ENCODE results near the gene SPAG7.

SPAG7 gene, protein sequence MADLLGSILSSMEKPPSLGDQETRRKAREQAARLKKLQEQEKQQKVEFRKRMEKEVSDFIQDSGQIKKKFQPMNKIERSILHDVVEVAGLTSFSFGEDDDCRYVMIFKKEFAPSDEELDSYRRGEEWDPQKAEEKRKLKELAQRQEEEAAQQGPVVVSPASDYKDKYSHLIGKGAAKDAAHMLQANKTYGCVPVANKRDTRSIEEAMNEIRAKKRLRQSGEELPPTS

DNA sequence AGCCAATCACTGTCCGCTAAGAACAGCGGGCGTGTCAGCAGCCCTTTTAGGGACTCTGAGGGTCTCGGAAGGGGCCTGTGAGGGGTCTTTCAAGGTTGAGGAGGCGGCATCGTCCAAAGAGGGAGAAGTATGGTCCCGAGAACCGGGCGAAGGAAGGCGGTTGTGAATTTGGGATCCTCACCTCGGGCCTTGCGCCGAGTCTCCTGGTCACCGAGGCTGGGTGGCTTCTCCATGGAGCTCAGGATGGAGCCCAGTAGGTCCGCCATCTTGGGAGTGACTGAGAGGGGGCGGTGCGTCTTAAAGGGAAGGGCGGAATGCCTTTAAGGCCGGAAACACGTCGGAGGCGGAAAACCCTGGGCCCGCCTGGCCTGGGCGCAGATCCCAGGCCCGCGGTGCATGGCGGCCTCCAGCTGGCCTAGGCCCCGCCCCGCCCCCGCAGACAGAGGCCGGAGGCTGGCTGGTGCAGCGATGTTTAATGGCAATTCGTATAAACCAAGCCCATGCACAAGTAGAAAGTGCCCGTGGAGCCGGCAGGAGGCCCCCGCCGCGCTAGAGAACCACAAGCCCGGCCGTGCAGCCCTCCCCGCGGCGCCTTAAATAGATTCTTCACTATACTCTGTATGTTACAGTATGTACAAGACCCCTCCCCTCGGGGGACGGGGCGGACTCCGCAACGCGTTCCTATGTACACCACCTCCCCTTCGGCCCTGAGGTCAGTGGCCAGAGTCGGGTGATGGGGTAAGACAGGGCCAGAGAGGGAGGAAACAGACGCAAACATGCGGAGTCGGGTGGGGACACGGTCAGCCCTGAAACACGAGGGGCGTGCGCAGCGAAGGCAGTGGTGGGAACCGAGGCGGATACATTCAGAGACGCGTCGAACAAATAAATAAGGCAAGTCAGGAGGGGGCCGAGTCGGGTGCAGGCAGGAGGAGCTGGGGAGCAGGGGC lies at the start of gene SPAG7:
Gene SPAG7 (minus strand): TSS at position 279 of the 947 bp plus-strand sequence. CDS start 13 bp downstream, at position 266.
- peak; percentile 60 to 66 for DNase-seq

DNA sequence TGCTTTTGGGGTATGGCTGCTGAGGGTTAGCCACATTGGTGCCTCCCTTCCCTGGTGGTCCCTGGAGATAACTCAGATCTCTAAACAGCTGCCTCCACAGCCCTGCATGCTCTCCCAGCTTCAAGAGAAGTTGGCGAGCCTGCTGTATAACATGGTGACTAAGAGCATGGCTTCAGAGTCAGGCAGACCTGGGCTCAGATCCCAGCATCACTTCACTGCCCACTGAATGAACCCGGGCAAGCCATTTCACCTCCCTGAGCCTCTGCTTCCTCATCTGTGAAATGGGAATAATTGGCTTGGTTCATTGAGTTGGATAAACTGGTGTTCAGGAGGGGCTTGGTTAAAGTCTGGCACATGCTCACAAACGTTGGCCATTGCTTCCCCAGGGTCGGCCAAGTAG lies 46.7 kb upstream of the SPAG7 start:
- no peak for DNase-seq

- no peak for DNase-seq
These were observed 44.3 kb upstream of the SPAG7 start for GRCh38 chr17:5011928-5012327.

DNA sequence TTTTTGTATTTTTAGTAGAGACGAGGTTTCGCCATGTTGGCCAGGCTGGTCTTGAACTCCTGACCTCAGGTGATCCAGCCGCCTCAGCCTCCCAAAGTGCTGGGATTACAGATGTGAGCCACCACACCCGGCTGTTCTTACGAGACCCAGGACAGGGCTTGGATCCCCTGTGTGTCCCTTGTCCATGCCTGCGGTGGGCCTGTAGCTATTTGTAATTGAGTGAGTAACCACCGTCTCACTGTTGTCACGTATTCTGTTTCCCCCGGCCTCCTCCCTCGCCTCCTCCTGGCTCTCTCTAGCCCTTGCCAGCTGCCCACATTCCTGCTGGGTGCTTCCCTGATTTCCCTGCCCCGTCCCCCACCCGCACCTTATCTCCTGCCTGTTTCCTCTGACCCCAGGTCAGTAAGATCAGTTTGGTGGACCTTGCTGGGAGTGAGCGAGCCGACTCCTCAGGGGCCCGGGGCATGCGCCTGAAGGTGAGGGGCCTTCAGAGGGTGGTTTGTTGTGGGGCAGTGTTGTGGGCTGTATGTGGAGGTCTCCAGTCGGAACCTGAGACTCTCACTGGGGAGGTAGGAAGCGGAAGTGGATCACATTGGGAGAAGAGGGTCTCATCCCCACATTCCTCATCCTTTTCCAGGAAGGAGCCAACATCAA lies 35.7 kb upstream of the SPAG7 start:
- no peak for DNase-seq

- no peak for DNase-seq
These were observed 34.6 kb upstream of the SPAG7 start for GRCh38 chr17:5002121-5002788.

GRCh38 chr17:5000237-5000639 lies 32.6 kb upstream of the SPAG7 start:
- no peak for DNase-seq

DNA sequence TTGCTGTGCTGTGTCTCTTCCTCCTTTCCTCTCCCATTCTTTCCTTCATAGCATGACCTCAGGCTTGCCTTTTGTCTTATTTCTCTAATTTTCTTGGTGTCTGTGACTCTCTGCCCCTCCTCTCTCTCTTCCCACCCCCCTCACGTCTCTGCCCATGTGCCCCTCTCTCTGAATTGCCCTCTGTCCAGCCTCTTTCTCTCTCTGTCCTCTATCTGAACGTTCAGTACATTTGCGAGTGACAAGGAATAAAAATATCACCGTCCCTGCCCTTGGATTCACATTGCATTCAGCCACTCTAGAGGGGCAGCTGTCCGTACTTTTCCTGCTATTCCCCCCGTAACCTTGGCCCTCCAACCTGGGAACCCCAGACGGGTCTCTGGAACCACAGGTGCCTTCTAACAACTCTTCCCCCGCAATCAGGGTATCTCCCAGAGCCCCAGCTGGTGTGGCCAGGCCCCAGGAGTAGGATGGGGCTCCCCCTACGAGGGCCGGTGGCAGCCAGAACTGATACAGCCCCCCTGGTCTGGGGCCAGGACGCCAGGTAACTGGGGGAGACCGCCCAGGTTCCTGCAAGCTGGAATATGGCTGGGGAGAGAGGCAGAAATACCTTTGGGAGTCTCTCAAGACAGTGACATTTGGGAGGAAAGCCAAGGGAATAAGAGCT lies 31.9 kb upstream of the SPAG7 start:
- no peak for DNase-seq

DNA sequence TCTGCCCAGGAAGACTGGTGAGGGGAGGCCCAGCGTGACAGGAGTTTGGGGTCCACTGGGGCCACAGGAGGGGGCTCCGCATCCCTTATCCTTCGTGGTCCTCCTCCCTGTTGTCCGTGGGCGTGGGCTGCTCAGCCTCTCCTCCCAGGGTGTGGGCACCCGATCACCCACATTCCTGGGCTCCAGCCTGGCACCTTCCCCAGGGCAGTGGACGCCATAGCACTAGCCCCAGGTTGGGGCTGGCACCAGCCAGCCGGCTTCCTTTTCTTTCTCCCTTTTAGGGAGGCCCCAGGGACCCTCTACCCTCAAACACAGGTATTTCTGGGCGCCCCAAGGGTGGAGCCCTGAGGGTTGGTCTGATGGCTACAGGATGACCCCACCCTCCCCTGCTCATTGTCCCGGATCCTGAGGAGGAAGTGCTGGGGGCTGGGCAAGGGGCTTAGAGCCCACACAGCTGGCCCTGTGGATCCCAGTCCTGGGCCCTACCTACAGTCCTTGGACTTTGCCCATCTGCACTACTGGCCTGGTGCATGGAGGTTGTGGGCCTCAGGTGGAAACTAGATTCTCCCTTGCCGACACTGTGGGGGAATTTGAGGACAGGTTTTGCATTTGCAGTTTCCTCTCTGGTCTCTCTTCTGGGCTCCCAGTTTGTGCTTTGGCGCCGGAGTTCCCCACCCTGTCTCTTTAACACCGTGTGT lies 31.3 kb upstream of the SPAG7 start:
- no peak for DNase-seq

- no peak for DNase-seq
These were observed 30.6 kb upstream of the SPAG7 start for GRCh38 chr17:4998027-4998731.

- DNase-seq: peak; percentile 45 to 46
These were observed 29.8 kb upstream of the SPAG7 start, which contains the start of the genes INCA1 and KIF1C for GRCh38 chr17:4997302-4998026. INCA1 (minus strand) TSS chr17:4997522; CDS start chr17:4994437, 3,085 bp downstream. KIF1C (plus strand) TSS chr17:4997950; CDS start chr17:5000247, 2,297 bp downstream.

DNA sequence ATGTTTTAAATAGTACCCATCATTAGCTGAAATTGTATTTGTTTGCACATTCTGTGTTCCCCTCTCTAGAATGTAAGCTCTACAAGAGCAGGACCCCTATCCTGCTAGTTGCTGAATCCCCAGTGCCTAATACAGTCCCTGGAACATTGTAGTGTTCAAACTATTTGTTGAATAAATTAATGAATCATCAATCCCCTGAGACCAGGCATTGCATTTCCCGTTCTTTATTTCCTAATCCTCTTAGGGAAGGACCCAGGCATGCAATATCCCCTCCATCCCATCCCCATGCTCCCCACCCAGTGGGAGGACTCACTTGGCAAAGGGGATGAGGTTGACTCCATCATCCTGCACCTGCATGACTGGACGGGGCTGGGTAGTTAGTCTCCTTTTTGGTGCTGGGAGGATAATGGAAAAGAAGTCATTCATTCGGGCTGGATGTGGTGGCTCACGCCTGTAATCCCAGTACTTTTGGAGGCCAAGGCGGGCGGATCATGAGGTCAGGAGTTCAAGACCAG lies 26.5 kb upstream of the SPAG7 start:
- DNase-seq: no peak

DNA sequence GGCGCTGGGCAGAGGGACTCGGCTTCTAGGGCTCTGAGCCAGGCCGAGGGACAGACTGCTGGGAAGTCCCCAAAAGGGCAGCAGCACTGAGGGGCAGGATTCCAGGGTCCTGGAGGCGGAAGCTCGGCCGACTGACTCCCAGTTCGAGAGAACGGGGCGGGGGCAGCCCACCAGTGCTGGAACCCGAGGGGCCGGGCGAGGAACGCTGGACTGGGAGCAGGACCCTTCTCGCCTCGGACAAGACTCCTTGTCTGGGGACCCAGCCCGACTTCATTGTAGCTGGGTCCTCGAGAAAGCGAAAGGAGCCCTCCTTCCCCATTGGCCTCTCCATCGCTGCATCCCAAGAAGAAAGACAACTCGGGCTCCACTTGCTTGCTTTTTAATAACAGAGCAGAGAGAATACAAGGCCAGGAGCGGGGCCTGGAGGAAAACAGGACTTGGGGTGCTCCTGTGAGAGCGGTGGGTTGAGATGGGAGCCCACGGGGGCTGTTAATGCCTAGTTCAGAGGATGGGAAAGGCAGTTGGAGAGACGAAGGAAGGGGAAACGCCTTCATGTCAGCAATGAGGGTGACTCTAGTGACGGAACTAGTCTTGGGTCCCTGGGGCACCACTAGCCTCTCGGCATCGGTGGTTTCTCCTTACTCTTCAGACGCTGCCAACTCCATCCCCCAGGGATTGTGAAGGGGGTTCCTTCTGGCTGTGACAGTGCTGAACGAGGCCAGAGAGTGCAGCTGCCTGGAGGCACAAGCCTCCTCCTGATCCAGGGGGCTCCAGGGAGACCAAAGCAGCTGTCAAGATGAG lies 20.4 kb upstream of the SPAG7 start:
- peak in 1 of 2 experiments; percentile 2 for DNase-seq

GRCh38 chr17:4986951-4987766 lies 19.5 kb upstream of the SPAG7 start, which contains the start of gene CAMTA2:
CAMTA2 (minus strand) TSS chr17:4987675; CDS start chr17:4986222, 1,453 bp downstream.
- DNase-seq: peak; percentile 21 to 23

DNA sequence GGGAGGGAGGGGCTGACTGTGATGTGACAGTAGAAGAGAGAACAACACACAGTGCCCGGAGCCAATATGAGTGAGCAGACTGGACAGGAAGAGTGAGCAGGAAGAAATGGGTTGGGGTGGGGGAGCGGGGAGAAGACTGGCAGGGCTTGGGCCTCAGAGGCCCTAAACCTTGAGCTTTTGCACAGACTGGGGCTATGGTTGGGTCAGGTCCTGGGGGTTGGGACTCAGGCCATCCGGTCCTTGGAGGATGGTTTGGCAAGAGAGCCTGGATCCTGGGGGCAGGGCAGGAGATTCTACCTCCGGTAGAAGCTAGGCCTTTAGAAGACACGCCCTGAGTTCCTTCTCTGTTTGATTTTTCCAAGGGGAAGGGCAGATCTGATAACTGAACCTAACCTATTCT lies 18.8 kb upstream of the SPAG7 start:
- no peak for DNase-seq

DNA sequence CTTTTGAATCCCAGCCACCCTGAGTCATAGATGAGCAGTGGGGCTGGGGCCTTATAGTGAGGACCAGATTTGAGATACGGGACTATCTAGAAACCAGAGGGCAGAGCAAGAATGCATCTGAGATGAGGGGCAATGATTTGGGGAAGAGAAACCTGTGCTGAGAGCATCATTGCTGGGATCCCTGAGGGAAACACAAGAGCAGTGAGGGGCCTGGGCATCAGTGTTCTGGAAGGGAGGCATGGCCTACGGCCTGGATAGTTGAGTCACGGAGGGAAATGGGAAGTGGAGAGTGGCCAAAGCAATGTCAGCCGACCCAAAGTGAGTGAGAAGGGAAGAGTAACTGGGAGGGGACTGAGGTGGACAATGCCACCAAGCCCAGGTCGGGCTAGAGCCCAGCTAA lies 14.7 kb upstream of the SPAG7 start:
- no peak for DNase-seq

DNA sequence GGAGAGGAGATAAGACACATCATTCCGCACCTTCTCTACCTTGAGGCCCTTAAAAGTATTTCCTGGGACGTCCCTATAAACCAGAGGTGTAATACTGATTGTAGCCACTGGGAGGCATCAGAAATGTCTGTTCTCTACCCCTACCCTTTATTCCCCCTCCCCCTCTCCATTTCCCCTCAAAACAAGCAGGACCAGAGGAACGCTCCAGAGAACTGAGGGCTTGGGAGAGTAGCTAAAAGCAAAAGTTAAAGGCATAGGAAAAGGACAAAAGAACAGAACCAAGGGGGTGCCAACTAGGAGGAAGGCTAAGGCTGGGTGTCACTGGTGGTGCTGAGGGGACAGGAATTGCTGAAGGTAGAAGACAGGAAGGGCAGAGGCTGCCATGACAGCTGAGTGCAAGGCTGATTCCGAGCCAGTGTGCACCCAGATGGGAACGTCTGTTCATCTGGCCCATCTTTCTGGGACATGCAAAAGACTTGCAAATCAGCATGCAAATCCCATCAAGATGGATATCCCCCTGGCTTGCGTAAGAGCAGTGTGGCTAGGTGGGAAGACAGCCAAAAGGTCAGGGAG lies 13.1 kb upstream of the SPAG7 start:
- peak in 1 of 2 experiments; percentile 16 for DNase-seq

DNA sequence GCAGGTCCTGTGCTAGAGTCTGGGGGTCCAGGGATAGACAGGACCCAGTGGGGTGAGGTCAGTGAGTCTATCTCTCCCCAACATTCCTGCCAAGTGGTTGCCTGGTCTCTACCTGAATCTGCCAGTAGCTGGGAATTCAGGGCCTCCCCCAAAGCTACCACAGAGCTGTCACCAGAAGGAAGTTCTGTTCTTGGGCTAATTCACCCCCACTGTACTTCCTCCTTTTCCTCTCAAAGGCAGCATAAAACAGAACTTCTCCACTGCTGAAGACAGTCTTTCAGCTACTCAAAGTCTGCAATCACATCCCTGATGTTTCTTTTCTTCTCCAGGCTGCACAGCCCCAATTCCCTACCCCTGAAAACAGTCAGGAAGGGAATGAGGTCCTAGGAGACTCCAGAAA lies 11.1 kb upstream of the SPAG7 start:
- DNase-seq: peak; percentile 28 to 29
